HL-60/S4 treated with retinoic acid at 250 ng/mL for 4 days and 3 days (cell line): Measurements from ENCODE around the gene TMEM178A.
"Not testable (repeated sequence)": the region's sequence is repeated elsewhere in the genome, so short reads cannot be mapped to it uniquely, and the experiment has no call there.

ENCODE experiments used
- in situ Hi-C: fragments of 300-500 bp; cut with MboI; formaldehyde crosslinking; loops from 2 replicates; pipeline ENCODE4 v1.7.0; 2022; ENCODE audit warnings: low sequenced_read_pairs

Gene TMEM178A

GRCh38 chr2:39665811-39666490, at the start of gene TMEM178A:
Gene TMEM178A, plus strand, starts transcription at chr2:39665917. Its CDS starts 58 bp downstream, at chr2:39665975.
- in situ Hi-C loops = no loop called here

GRCh38 chr2:39618236-39618635, 47.5 kb upstream of the TMEM178A start:
- in situ Hi-C loops = no loop called here

GRCh38 chr2:39618736-39619135, 47.0 kb upstream of the TMEM178A start:
- in situ Hi-C loops = no loop called here

GRCh38 chr2:39620067-39620466, 45.6 kb upstream of the TMEM178A start:
- in situ Hi-C loops = no loop called here

GRCh38 chr2:39621596-39621995, 44.1 kb upstream of the TMEM178A start:
- in situ Hi-C loops = no loop called here

- in situ Hi-C loops = no loop called here
These were observed 42.9 kb upstream of the TMEM178A start for GRCh38 chr2:39622860-39623259.

- in situ Hi-C loops = no loop called here
These were observed 41.8 kb upstream of the TMEM178A start for GRCh38 chr2:39623917-39624316.

GRCh38 chr2:39625193-39625926, 40.4 kb upstream of the TMEM178A start:
- in situ Hi-C loops = no loop called here

GRCh38 chr2:39625927-39626270, 39.8 kb upstream of the TMEM178A start:
- in situ Hi-C loops = no loop called here

- in situ Hi-C loops = not testable (repeated sequence)
These were observed 37.4 kb upstream of the TMEM178A start for GRCh38 chr2:39628346-39628745.

- in situ Hi-C loops = no loop called here
These were observed 36.1 kb upstream of the TMEM178A start for GRCh38 chr2:39629646-39630045.

GRCh38 chr2:39631256-39631655, 34.5 kb upstream of the TMEM178A start:
- in situ Hi-C loops = no loop called here

GRCh38 chr2:39631718-39632117, 34.0 kb upstream of the TMEM178A start:
- in situ Hi-C loops = no loop called here

GRCh38 chr2:39632876-39633275, 32.8 kb upstream of the TMEM178A start:
- in situ Hi-C loops = no loop called here

GRCh38 chr2:39636306-39636705, 29.4 kb upstream of the TMEM178A start:
- in situ Hi-C loops = no loop called here

- in situ Hi-C loops = no loop called here
These were observed 27.1 kb upstream of the TMEM178A start for GRCh38 chr2:39638581-39638980.

- in situ Hi-C loops = no loop called here
These were observed 25.6 kb upstream of the TMEM178A start for GRCh38 chr2:39640107-39640506.

- in situ Hi-C loops = no loop called here
These were observed 25.0 kb upstream of the TMEM178A start for GRCh38 chr2:39640681-39641080.

GRCh38 chr2:39641635-39642034, 24.1 kb upstream of the TMEM178A start:
- in situ Hi-C loops = no loop called here

- in situ Hi-C loops = no loop called here
These were observed 23.5 kb upstream of the TMEM178A start for GRCh38 chr2:39642051-39642718.

- in situ Hi-C loops = no loop called here
These were observed 19.9 kb upstream of the TMEM178A start for GRCh38 chr2:39645826-39646225.

GRCh38 chr2:39646267-39646666, 19.4 kb upstream of the TMEM178A start:
- in situ Hi-C loops = no loop called here
